Suppressor macrophage treated with lipopolysaccharide for 1 hour (primary cell): ENCODE data around the gene PPP2R2B.
"Not testable (repeated sequence)": the region's sequence is repeated elsewhere in the genome, so short reads cannot be mapped to it uniquely, and the experiment has no call there.

ENCODE experiments used
- DNase-seq, 3 donors: peaks; one replicate each; pipeline ENCODE4 v3.0.0-alpha.2; 2020 to 2022

PPP2R2B gene

DNA sequence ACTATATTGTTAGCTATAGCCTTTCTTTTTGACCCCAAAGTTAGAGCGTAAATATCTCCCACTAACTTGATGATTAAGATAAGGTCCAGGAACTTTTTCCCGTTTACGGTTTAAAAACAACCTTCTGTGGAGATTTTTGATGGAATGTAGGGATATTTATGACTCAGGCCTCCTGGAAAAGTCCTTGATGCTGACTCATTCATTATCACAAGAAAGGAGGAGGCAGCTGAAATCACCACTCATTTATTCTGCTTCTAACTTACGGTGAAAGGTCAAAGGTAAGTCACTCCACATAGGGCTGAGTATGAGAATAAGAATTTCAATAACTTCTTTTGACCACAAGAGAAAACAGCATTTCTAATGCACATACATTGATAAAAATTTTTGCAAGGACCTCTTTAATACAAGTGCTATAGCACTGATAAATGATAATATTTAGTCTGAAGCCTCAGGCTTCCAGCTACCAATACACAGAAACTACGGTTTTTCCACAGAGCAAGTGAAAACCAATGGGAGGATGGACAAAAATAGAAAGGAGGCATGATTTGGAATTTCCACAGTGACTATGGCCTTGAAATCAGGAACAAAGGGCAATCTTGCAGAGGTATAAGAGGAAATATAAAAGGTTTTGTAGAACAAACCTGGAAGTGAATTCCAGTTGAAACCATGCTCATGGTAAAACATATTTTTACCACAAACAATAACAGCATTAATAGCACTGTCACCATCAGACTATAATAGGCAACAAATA is 146.5 kb downstream of the PPP2R2B start:
- peak in 2 of 3 donors; percentile 10 to 30 for DNase-seq

DNA sequence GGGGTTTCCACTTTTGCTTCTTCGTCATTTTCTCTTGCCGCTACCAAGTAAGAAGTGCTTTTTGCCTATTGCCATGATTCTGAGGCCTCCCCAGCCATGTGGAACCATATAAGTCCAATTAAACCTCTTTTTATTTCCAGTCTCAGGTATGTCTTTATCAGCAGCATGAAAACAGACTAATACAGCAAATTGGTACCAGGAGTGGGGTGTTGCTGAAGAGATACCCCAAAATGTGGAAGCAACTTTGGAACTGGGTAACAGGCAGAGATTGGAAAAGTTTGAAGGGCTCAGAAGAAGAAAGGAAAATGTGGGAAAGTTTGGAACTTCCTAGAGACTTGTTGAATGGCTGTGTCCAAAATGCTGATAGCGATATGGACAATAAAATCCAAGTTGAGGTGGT is 149.8 kb downstream of the PPP2R2B start:
- not testable (repeated sequence) for DNase-seq

DNA sequence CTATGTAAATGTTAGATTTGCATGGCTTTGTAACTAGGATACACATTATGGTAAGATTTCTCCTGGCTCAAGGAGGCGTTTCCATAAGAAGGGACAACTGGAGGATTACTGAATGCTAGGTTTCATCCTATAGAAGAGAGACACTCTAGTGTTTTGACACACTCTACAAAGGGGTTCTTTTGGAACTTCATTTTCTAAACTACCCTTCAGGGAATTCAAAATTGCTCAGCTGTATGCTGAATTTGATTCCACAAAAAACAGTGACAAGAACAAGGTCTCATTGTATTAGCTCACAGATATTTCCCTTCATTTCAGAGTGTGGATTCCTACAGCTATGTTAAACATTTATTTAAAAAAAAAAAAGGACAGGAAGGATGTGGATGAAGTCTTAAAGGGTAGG is 151.7 kb downstream of the PPP2R2B start:
- DNase-seq: no peak

DNA sequence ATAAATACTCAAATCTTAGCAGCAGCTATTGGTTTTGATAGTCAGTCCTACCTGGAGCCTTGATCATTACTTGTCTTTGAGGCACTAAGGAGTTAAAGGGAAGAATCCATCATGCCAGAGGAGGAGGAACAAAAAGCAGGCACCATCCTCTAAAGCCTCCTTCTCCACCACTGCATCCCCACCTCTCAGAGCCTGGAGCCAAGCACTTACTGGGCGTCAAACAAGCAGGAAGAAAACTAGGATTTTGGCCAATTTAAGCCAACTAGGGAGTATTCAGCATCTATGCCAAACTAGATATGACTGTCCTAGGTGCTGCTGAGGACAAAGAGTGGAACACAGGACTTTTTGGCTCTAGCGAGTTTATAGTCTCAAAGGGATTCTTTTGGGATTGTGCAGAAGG is 152.5 kb downstream of the PPP2R2B start:
- no peak for DNase-seq

DNA sequence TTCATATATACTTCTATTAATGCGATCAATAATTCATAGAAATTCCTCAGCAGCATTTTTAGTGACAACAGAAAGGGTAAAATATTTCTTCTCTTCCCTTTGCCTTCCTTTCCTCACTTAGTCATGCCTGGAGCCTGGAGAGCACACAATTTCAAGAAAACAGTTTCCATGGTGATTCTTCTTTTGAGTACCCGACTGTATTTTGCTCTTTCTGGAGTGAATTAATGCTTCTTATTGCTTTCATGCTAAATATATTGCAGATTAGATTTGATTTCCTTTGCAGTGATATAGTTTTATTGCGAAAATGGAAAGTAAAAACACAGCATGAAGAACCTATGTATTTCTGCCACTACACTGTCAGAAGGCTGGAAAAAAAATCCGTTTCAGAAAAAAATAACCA is 153.5 kb downstream of the PPP2R2B start:
- DNase-seq: no peak

DNA sequence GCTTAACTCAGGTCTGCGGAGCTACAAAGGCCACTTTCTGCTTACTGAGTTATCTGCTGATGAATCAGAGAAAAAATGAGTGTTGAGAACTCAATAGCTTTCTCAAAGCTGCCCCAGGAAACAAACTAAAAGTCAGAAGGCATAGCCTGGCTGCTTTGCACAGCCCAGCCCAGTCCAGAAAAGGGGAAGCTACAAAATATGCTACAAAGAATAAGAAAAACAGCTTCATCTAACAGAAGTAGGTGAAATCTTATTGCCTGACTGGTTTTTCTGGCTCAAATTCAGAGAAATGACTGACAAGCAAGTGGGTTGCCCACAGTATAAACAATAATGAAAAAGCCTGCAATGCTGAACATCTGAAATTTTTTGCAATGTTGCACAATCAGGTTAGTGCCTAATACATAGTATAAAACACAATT is 156.2 kb downstream of the PPP2R2B start:
- no peak for DNase-seq

DNA sequence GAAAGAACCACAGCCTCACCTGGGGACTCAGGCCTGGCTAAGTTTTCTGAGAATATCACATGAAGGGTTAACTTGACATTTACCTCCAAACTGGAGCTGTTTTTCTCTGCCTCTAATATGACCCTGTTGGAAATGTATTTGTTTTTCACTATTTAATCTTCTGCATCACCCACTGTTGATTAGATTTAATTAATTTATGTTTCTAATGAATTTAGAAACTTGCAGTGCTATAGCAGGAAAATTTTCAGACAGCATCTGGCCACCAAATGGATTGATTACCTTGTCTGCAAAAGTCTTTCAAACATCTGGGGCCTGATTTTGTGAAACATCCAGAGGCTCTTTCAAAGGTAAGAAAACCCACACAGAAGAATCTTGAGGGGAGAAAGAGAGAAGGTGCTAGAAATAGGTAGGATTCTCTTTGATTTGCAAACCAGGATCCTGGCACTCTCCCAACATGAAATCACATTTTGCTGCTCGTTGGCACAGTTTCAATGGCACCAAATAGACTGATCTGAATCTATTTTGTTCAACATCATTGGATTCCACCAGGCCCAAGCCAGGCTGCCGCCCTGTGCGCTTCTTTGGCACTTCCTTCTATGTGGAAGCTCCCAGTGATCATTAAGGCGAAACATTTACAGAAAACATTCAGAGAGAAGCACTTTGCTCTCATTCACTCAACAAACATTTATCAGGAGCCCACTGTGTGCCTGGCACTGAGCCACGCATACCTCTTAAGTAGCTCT is 157.3 kb downstream of the PPP2R2B start:
- no peak for DNase-seq

DNA sequence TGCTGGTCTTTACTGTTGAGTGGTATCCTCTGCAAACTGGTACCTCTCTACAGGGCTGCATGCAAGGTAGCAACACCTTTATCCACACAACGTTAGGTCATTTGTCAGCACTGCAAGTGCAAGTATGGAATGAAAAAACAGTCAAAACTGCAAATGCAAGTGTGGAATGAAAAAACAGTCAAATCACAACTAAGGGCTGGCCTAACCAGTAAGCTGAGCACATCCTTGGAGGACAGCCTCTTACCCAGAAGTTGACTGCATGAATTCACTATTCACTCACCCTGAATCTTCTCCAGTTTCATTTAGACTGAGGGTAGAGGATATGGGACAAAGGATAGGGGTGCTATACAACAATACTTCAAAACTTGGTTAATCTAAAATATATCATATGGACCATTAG is 158.4 kb downstream of the PPP2R2B start:
- DNase-seq: no peak

DNA sequence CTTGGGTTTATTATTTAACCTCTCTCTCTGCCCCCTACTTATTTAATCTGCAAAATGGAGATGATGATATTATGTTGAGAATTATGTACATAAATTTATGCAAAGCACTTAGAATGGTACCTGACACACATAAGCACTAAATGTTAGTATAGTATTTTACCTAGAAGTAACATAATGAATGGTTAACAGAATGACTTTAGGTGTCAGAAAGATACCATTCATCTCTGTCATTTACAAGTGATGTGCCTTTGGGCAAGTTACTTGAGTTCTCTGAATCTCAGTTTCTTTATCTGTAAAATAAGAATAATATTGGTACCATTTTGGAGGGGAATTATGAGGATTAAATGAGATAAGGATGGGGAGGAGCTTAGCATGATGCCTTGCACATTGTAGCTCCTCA is 159.4 kb downstream of the PPP2R2B start:
- DNase-seq: no peak

DNA sequence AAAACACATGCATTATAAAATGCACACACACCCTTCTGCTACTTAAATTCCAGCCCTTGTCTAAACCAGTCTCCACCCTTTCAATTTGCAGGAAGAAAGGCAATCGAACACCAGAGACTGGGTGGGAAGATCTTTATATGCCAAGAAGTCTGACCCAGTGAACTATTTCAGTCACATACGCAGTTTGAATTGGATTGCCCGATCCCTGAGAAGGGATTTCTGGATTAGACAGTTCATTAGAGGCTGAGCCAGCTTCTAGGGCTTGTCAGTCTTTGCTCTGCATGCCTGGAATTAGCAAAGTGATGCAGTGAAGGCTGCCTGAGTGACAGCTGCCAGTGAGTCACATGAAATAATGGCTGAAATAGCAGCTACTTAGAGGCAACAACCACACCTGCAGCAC is 159.9 kb downstream of the PPP2R2B start:
- DNase-seq: no peak

DNA sequence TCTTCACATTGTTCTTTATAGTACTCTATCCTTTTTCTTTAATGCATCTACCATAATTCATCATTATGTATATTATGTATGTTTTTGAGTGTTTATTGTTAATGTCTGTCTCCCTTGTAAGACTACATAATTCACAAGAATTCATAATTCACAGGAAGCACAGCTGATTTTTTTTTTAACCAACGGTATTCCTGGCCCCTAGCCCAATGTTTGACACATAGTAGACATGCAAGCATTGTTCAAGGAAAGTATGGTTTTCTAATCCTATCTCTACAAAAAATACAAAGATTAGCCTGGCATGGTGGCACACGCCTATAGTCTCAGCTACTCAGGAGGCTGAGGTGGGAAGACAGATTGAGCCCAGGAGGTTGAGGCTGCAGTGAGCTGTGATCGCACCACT is 160.6 kb downstream of the PPP2R2B start:
- DNase-seq: no peak

DNA sequence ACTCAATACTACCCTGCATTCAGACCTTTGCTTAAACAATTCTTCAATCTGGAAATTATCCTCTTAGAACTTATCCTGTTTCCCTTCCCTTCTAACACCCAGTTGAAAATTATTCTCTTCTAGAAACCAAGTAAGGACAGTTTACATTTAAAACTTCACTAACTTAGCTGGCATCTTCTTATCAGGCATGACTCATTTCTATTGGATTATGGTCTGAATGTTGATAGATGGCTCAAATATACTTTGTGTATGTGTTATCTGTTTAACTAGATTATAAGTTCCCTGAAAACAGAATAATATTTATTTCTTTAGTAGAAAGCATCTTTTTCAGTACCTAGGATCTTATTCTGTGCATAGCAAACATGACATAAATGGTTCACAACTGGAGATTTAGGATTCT is 161.9 kb downstream of the PPP2R2B start:
- DNase-seq: no peak

DNA sequence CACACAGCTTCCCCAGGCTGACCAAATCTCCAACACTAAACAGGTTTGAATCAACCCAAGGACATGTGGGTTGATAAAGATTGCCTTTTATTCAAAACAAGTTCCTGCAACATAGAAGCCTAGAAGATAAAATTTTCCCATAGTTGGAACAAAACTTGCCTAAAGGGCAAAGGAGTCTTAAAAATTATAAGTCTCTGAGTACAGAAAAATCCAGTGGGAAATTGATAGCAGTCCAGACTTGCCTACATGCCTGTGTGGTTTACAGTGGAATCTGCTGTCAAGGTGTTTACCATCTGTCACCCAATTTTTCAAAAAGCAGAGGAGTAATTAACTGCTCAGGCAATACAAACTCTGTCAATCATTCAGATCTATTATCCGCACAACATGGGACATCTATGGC is 168.2 kb downstream of the PPP2R2B start:
- DNase-seq: no peak

DNA sequence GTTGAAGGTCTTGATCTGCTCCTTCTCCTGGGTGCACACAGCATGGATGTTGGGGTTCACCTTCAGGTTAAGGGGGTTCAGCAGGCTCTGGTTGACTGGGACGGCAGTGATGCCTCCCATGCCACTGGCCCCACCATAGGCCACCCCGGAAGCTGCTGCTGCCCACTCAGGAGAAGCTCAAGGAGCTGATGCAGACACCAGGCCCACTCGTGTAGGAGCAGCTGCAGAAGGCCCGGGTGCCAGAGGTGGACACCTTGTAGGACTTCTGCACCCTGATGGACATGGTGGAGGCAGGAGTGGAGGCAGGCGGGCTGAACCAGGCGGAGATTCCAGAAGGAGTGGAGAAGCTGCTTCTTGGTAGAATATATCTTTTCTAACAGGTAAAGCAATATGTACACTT is 171.2 kb downstream of the PPP2R2B start:
- no peak for DNase-seq

DNA sequence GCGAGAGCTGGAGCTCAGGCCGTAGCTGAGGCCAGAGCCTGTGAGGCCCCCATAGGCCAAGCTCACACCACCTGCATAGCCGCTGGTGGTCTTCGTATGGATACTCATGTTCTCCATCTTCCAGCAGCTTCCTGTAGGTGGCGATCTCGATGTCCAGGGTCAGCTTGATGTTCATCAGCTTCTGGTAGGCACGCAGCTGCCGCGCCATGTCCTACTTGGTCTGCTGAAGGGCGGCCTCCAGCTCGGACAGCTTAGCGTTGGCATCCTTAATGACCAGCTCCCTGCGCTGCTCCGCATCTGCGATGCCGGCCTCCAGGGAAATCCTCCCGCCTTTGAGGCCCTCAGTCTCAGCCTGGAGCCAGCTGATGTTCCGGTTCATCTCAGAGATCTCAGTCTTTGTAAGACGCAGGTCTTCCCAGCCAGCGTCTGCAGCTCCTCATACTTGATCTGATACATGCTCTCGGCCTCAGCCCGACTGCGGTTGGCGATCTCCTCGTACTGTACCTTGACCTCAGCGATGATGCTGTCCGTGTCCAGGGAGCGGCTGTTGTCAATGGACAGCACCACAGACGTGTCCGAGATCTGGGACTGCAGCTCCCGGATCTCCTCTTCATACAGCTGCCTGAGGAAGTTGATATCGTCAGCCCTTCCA is 172.1 kb downstream of the PPP2R2B start:
- no peak for DNase-seq

DNA sequence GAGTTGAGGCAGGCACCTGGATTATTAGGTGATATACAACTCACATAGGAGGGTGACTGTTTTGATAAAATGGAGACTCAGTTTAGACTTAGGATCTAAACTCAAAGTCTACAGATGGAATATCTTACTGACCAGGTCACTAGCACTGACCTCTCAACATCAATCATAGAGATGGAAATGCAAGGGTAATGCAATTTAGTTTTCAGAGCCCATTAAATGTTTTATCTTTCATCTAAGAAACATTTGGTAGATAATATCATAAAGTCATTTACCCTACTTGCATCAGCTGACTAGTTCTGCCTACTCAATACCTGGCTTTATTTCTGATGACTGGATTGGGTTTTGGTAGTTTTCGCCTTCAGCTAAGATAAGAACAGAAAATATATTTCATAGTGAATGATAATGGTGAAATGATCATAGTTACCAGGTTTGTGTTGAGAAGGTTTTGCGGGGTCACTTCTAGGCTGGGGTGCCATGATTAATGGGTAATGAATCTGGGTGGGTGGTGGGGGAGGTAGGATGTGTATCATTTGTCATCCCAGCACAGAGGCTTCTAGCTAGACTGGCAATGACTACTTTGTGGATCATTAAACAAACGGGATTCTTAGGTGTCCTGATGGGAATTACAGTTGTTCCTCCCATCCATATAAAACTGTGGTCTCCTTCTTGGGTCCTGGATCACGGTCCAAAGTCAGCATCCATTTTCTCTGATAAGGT is 173.4 kb downstream of the PPP2R2B start:
- DNase-seq: no peak

DNA sequence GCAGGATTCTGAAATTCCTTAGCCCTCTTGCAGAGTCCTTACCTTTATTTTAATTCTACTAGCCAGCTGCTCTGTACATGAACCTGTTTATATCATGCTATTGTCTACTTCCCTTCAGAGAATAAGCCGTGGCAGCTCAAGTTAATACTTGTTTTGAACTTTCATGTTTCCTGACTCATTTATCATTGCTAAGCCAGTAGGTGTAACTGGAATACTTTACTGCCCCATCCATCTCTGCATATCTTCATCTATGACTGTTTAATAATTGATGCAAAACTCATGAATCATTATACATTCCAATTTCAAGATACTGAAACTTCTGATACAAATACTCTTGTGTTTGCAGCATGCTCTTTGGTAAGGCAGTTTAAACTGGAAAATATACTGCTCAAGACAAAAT is 174.7 kb downstream of the PPP2R2B start:
- no peak for DNase-seq

DNA sequence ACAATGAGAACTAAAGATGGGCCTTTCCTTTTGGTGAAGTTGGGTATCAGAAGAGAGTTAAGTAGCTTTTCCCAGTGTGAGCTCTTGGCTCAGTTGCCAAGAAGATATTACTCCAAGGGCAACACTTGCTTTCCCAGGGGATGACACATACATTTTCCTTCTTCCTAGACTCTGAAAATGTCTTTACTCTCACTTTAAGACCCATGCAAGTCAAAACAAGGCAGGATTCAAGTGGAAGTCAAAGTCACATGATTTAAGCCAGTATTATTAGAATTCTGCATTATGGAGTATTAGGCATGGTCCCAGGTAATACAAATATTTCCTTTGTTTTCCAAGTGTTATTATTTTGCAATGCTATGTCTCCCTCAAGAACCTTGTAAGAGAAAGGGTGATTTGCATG is 175.1 kb downstream of the PPP2R2B start:
- DNase-seq: no peak

DNA sequence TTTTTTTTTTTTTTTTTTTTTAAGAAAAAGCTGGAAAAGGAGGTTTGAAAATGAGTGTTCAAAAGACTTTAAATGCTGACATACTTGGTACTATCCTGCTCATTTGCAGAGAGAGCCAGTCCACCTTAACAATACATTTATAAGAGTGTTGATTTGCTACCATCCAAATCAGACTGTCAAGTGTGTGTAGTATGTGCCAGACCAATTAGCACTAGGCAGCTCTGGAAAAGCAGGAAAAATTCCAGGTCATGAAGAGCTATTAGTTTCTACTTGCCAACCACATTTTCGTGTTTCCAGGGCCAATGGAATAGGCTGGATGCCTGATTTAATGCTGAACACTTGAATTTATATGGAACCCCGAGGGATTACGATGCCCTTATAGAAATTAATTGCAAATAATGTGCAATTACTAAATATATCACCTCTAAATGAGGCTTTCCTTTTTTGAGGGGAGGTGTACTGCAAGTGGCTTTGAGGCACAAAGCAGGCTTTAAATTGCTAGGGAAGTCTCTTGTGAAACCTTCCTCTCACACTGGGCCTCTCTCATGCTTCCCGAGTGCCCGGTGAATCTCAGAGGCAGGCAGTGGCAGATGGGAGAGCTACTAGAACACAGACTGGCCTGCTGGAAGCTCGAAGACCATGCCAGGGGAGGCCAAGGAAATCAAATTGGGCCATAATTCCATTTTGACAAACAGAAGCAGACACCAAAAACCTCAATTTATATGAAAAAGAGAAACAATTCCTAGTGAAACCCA is 178.7 kb downstream of the PPP2R2B start:
- DNase-seq: peak in 1 of 3 donors; percentile 1

DNA sequence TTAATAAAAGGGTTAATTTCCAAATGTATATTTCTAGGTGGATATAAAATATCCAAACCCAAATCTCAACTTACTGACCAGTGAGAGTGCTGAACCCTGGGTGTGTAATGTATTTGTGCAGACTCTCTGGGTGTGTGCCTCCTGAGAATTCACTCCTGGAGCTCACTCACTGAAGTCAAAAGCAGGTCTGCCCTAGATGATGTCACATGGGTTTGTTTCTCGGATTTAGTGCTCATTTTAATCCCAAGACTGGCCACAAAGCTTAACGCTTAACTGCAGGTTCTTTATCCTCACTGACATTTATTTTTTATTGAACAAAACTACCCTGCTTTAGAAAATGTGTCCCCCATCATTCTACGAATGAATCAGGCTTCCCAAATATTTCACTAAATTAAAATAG is 179.4 kb downstream of the PPP2R2B start:
- DNase-seq: no peak

DNA sequence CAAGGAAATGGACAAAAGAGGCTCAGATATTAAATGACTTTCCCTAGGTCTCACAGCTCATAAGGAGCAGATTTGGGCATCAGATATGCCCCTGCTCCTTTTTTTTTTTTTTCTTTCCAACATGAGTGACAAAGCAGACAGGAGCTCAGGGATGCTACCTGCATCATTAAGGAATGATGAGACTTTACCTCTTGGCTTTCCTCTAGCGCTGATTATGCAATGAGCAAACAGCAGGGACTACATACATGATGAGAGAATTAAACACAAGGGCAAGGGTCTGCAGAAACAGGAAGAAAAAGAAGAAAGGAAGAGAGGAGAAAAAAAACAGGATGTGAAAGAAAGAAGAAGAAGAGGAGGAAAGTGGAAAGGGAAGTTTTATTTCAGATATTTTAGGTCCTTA is 179.9 kb downstream of the PPP2R2B start:
- DNase-seq: no peak

DNA sequence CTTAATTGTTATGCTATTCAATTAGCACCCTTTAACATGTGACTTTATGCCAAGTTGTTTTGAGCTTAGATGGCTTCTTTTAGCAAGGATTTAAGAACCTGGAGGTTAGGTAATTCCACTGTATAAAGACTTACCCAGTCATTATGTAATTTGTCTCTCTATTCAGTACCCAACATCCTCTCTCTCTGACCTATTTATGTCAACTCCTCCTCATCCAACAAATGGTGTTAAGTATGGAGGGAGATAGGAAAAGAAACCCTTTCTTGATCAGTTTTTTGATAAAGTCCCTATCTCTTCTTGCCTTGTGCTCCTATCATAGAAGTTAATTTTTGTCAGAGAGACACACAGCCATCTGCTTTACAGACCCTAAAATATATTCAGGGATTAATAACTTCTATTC is 181.3 kb downstream of the PPP2R2B start:
- no peak for DNase-seq

DNA sequence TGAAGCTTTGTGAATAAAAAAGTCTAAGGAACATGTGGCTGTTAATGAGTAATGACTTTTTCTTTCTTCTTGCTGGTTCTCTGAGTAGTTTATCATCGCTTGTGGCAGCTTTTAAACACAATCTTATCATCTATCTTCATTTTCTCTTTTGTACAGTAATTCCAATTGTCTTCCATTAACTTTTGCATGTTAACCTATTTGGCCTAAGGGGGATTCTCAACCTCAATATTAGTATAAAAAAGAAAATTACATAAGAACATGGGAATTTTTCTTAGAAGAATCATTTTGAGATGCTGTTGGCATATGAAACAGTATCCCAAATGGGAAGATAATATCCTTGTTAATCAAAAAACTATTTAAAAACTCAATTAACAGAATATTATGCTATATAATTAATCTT is 182.9 kb downstream of the PPP2R2B start:
- DNase-seq: no peak
